ENCODE data around the gene CHAF1B.

DNA sequence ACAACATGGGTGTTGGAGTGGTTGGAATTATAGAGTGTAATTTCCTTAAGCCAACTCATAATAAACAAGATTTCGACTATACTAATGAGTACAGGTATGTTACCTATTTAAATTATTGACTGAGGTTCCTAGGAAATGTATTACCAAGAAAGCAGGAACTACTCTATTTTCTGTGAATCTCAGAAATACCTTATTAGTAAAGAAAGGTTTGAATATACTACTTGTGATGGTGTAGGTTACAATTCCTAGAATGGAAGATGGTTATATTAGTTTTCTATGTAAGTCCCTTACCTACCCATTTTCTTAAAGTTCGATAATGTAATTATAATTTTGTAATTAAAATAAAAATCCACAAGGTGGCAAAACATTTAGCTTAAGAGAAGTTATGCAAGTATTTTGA is 35.9 kb upstream of the CHAF1B start:
- TF ChIP-seq, protein P1, sequence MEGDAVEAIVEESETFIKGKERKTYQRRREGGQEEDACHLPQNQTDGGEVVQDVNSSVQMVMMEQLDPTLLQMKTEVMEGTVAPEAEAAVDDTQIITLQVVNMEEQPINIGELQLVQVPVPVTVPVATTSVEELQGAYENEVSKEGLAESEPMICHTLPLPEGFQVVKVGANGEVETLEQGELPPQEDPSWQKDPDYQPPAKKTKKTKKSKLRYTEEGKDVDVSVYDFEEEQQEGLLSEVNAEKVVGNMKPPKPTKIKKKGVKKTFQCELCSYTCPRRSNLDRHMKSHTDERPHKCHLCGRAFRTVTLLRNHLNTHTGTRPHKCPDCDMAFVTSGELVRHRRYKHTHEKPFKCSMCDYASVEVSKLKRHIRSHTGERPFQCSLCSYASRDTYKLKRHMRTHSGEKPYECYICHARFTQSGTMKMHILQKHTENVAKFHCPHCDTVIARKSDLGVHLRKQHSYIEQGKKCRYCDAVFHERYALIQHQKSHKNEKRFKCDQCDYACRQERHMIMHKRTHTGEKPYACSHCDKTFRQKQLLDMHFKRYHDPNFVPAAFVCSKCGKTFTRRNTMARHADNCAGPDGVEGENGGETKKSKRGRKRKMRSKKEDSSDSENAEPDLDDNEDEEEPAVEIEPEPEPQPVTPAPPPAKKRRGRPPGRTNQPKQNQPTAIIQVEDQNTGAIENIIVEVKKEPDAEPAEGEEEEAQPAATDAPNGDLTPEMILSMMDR (IDR thresholded peaks at IDR 0.05), result no peak
- TF ChIP-seq POLR2A (IDR thresholded peaks at IDR 0.05), result no peak

All from prostate gland (tissue), 2 donors.